ENCODE results near the gene EPHB2. TPM values are rescaled to one million over a fixed set of nuclear protein-coding genes. Genes with fewer than 3 reads are reported as not detected.

The EPHB2 gene
- total and polyA plus RNA-seq, 2 donors (not counting 3 experiments of a cell fraction or from before 2014, with no cell fraction given) = 50.8 to 69.1 TPM

DNA sequence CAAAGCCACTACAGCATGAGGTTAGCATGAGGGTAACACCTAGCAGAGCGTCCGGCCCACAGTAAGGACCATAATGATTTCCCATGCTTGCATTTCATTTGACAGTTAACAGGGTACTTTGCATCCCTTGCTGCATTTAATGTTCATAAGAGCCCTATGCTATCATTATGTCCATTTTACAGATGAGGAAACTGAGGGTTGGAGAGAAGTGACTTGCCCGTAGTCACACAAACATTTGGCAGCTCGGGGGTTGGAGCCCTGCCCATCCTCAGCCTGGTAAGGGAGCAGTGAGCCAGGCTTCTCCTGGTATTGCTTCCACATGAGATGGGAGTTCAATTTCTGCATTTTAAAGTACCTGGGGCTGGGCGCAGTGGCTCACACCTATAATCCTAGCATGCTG lies 16.5 kb upstream of the EPHB2 start:
- no peaks in the 10 kb centered on the region for H3K79me2 ChIP-seq (ENCODE audit: control insufficient read depth, insufficient read depth, low read length)
- ChIA-PET CTCF (no interaction called here), POLR2A (no interaction called here)
- no peak overlapping the region for H3K27ac ChIP-seq (ENCODE audit: insufficient read depth, low read depth, low read length)
- no peaks in the 10 kb centered on the region for H3K9me3 ChIP-seq (replicated peaks; ENCODE audit: control insufficient read depth, insufficient read depth, low read length)
- no TSS peak for BruUV-seq (replicated peaks)
- no peaks in the 10 kb centered on the region for H3K9me1 ChIP-seq (replicated peaks; ENCODE audit: control insufficient read depth, extremely low read depth, insufficient read depth, low read length)
- DNase-seq (ENCODE audit: low read depth, low spot score) (no peak), FAIRE-seq (no peak)
- H3K4me3 ChIP-seq (replicated peaks in 1 of 3; ENCODE audit: insufficient read depth in 1 of 3, low read depth in 1 of 3, low read length in 3 of 3) = no peak overlapping the region
- H3K4me1 ChIP-seq (ENCODE audit: control insufficient read depth, extremely low read depth, insufficient read depth, low read length) = peaks cover 6% of the 10 kb centered on the region
- no peaks in the 10 kb centered on the region for H3K27me3 ChIP-seq (ENCODE audit: control insufficient read depth in 2 of 2, insufficient read depth in 2 of 2, low read length in 2 of 2)
- dilution Hi-C loops (cut with MboI; ENCODE audit: extremely low pct_ligation_motif_present, low sequenced_read_pairs) (no loop called here), intact Hi-C loops (cut with micrococcal nuclease) (no loop called here)
- TF ChIP-seq POLR2A (IDR thresholded peaks at IDR 0.05; ENCODE audit: low read depth, low read length) = no peak
- no peak for TF ChIP-seq GATA2 (IDR thresholded peaks at IDR 0.05; ENCODE audit: insufficient read depth, insufficient read length, low read depth, low read length)
- no peak overlapping the region for H3K9ac ChIP-seq (replicated peaks; ENCODE audit: extremely low read depth, insufficient read depth, low read length)
- no peaks in the 10 kb centered on the region for H3K36me3 ChIP-seq (ENCODE audit: control insufficient read depth in 2 of 2, extremely low read depth in 1 of 2, insufficient read depth in 2 of 2, low read length in 2 of 2)
- no peaks in the 10 kb centered on the region for H4K20me1 ChIP-seq (replicated peaks; ENCODE audit: control insufficient read depth, extremely low read depth, insufficient read depth, low read length)
- H2AFZ ChIP-seq (ENCODE audit: low read depth, low read length) = no peak overlapping the region
- no peak overlapping the region for H3K4me2 ChIP-seq (ENCODE audit: insufficient read depth, low read length)

DNA sequence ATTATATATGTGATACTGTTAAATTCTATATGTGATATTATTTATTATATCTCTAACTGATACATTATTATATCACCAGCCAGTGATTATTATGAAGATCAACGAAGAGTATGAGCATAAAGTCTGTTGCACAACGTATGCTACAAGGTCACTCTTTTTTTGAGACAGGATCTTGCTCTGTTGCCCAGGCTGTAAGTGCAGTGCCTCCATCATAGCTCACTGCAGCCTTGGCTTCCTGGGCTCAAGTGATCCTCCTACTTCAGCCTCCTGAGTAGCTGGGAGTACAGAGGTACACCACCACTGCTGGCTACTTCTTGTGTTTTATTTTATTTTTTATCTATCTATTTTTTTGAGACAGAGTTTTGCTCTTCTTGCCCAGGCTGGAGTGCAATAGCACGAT lies 14.0 kb upstream of the EPHB2 start:
- Histone ChIP-seq H3K9ac (replicated peaks; ENCODE audit: extremely low read depth, insufficient read depth, low read length) (no peak overlapping the region), H3K36me3 (ENCODE audit: control insufficient read depth in 2 of 2, extremely low read depth in 1 of 2, insufficient read depth in 2 of 2, low read length in 2 of 2) (no peaks in the 10 kb centered on the region), H3K79me2 (ENCODE audit: control insufficient read depth, insufficient read depth, low read length) (no peaks in the 10 kb centered on the region), H3K4me1 (ENCODE audit: control insufficient read depth, extremely low read depth, insufficient read depth, low read length) (no peaks in the 10 kb centered on the region), H3K4me3 (replicated peaks in 1 of 3; ENCODE audit: insufficient read depth in 1 of 3, low read depth in 1 of 3, low read length in 3 of 3) (no peak overlapping the region), H3K27me3 (ENCODE audit: control insufficient read depth in 2 of 2, insufficient read depth in 2 of 2, low read length in 2 of 2) (no peaks in the 10 kb centered on the region), H3K9me3 (replicated peaks; ENCODE audit: control insufficient read depth, insufficient read depth, low read length) (no peaks in the 10 kb centered on the region), H4K20me1 (replicated peaks; ENCODE audit: control insufficient read depth, extremely low read depth, insufficient read depth, low read length) (no peaks in the 10 kb centered on the region), H3K9me1 (replicated peaks; ENCODE audit: control insufficient read depth, extremely low read depth, insufficient read depth, low read length) (no peaks in the 10 kb centered on the region), H3K27ac (ENCODE audit: insufficient read depth, low read depth, low read length) (no peak overlapping the region), H2AFZ (ENCODE audit: low read depth, low read length) (no peak overlapping the region), H3K4me2 (ENCODE audit: insufficient read depth, low read length) (no peak overlapping the region)
- ChIA-PET POLR2A (no interaction called here), CTCF (no interaction called here)
- DNase-seq (ENCODE audit: low read depth, low spot score) = no peak
- TF ChIP-seq, protein P1, sequence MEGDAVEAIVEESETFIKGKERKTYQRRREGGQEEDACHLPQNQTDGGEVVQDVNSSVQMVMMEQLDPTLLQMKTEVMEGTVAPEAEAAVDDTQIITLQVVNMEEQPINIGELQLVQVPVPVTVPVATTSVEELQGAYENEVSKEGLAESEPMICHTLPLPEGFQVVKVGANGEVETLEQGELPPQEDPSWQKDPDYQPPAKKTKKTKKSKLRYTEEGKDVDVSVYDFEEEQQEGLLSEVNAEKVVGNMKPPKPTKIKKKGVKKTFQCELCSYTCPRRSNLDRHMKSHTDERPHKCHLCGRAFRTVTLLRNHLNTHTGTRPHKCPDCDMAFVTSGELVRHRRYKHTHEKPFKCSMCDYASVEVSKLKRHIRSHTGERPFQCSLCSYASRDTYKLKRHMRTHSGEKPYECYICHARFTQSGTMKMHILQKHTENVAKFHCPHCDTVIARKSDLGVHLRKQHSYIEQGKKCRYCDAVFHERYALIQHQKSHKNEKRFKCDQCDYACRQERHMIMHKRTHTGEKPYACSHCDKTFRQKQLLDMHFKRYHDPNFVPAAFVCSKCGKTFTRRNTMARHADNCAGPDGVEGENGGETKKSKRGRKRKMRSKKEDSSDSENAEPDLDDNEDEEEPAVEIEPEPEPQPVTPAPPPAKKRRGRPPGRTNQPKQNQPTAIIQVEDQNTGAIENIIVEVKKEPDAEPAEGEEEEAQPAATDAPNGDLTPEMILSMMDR (IDR thresholded peaks at IDR 0.05; ENCODE audit: extremely low read depth in 1 of 2, insufficient read depth in 1 of 2, low read depth in 1 of 2, low read length in 2 of 2) = no peak
- TF ChIP-seq FOS (IDR thresholded peaks at IDR 0.05; ENCODE audit: borderline replicate concordance, insufficient read depth, low read length) (no peak), GATA2 (IDR thresholded peaks at IDR 0.05; ENCODE audit: insufficient read depth, insufficient read length, low read depth, low read length) (no peak), POLR2AphosphoS5 (IDR thresholded peaks at IDR 0.05; ENCODE audit: insufficient read depth, low read depth, low read length) (no peak), EZH2 (IDR thresholded peaks at IDR 0.05; ENCODE audit: borderline replicate concordance, low read depth, low read length, severe bottlenecking) (no peak), MYC (IDR thresholded peaks at IDR 0.05; ENCODE audit: low read depth, low read length) (no peak), POLR2A (IDR thresholded peaks at IDR 0.05; ENCODE audit: low read depth, low read length) (no peak), JUN (IDR thresholded peaks at IDR 0.05; ENCODE audit: borderline replicate concordance, insufficient read depth, insufficient read length, low read depth) (no peak)
- TF ChIP-seq, protein P2, sequence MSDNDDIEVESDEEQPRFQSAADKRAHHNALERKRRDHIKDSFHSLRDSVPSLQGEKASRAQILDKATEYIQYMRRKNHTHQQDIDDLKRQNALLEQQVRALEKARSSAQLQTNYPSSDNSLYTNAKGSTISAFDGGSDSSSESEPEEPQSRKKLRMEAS (IDR thresholded peaks at IDR 0.05; ENCODE audit: insufficient read depth, insufficient read length) = no peak
- no TSS peak for BruUV-seq (replicated peaks)
- intact Hi-C loops (cut with micrococcal nuclease) = no loop called here
- dilution Hi-C loops (cut with MboI; ENCODE audit: extremely low pct_ligation_motif_present, low sequenced_read_pairs) = no loop called here
- FAIRE-seq = no peak
